GM08714 (cell line): ENCODE results near the gene GNB1L.

Experiments
- H3K4me3 ChIP-seq: fragments of 200-500 bp; sonication (Bioruptor generic); 2 replicates; pipeline ENCODE4 v1.5.1; 2014; ENCODE audit warnings: mild to moderate bottlenecking, low read length, inconsistent platforms
- ZNF274 ChIP-seq: IDR thresholded peaks from 2 replicates; pipeline ENCODE4 v1.6.1; 2012; ENCODE audit warnings: mild to moderate bottlenecking, low read depth, low read length

The GNB1L gene

GRCh38 chr22:19772422-19772672 lies 82.3 kb downstream of the GNB1L start:
- H3K4me3 ChIP-seq: no peak overlapping the region
- TF ChIP-seq ZNF274: no peak

GRCh38 chr22:19770349-19771220 lies 84.1 kb downstream of the GNB1L start:
- H3K4me3 ChIP-seq: no peak overlapping the region

GRCh38 chr22:19769393-19769715 lies 85.3 kb downstream of the GNB1L start:
- TF ChIP-seq ZNF274: no peak

More at GRCh38 chr22:19770349-19771220, 84.1 kb downstream of the GNB1L start:
- no peak for TF ChIP-seq ZNF274

GRCh38 chr22:19767427-19768341 lies 87.0 kb downstream of the GNB1L start:
- H3K4me3 ChIP-seq: no peak overlapping the region
- no peak for TF ChIP-seq ZNF274

More at GRCh38 chr22:19769393-19769715, 85.3 kb downstream of the GNB1L start:
- no peak overlapping the region for H3K4me3 ChIP-seq

- TF ChIP-seq ZNF274: no peak
Observed at GRCh38 chr22:19766511-19767426, 87.9 kb downstream of the GNB1L start.

GRCh38 chr22:19766240-19766510 lies 88.5 kb downstream of the GNB1L start:
- no peak for TF ChIP-seq ZNF274
- no peak overlapping the region for H3K4me3 ChIP-seq

More at GRCh38 chr22:19766511-19767426, 87.9 kb downstream of the GNB1L start:
- no peak overlapping the region for H3K4me3 ChIP-seq

GRCh38 chr22:19765477-19766239 lies 89.0 kb downstream of the GNB1L start:
- H3K4me3 ChIP-seq: no peak overlapping the region

GRCh38 chr22:19764636-19765476 lies 89.8 kb downstream of the GNB1L start:
- no peak for TF ChIP-seq ZNF274
- no peak overlapping the region for H3K4me3 ChIP-seq

More at GRCh38 chr22:19765477-19766239, 89.0 kb downstream of the GNB1L start:
- TF ChIP-seq ZNF274: no peak

GRCh38 chr22:19764299-19764593 lies 90.4 kb downstream of the GNB1L start:
- no peak overlapping the region for H3K4me3 ChIP-seq
- no peak for TF ChIP-seq ZNF274

GRCh38 chr22:19763458-19764298 lies 91.0 kb downstream of the GNB1L start:
- no peak overlapping the region for H3K4me3 ChIP-seq
- no peak for TF ChIP-seq ZNF274

GRCh38 chr22:19762568-19763457 lies 91.9 kb downstream of the GNB1L start:
- no peak overlapping the region for H3K4me3 ChIP-seq
- TF ChIP-seq ZNF274: no peak
